ENCODE data around the gene LYZL2.
"Not testable (repeated sequence)": the region's sequence is repeated elsewhere in the genome, so short reads cannot be mapped to it uniquely, and the experiment has no call there.

Gene LYZL2

DNA sequence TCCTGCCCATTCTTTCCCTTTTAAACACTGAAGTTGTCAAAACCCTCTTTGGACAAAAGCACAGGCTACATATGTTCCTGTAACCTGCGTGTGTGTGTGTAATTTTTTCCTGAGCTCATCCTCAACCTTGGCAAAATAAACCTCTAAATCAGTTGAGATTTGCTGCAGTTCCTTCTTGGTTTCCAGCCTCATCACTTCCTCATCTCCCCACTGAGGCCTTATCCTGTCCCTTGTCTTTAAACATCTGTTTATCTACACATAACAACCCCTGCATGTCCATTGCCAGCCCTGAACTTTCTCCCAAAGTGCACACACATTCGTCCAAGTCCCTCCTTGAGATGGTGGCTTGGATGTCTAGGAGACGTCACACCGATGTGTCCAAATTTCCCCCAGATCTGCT is 35.5 kb downstream of the LYZL2 start:
- no peak for DNase-seq (ENCODE audit: low read depth)

- DNase-seq (ENCODE audit: low read depth), result not testable (repeated sequence)
Observed at GRCh38 chr10:30592770-30593169, 36.8 kb downstream of the LYZL2 start.

DNA sequence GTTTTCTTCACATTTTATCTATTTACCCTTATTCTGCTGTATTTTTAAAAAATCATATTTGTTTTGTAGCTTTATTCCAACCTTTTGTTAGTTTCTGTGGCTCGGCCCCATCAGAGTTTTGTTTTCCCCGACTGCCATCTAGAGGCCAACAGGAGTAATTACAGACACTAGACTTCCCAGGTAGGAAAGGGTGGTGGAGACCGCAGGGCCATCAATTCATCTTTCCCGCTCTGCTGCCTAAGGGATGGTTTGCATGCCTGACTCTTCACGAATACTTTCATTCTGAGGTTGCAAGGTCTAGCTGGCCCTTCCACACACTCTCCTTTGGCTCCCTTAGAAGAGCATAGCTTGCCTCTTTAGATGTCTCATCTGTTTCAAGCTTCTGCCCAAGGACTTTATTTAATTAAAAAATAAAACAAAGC is 38.3 kb downstream of the LYZL2 start:
- peak; percentile 9 for DNase-seq (ENCODE audit: low read depth)

- no peak for DNase-seq (ENCODE audit: low read depth)
Observed at GRCh38 chr10:30589441-30589840, 40.1 kb downstream of the LYZL2 start.

GRCh38 chr10:30587522-30588031 is 42.0 kb downstream of the LYZL2 start:
- no peak for DNase-seq (ENCODE audit: low read depth)

GRCh38 chr10:30586828-30587227 is 42.7 kb downstream of the LYZL2 start:
- DNase-seq (ENCODE audit: low read depth), result no peak

DNA sequence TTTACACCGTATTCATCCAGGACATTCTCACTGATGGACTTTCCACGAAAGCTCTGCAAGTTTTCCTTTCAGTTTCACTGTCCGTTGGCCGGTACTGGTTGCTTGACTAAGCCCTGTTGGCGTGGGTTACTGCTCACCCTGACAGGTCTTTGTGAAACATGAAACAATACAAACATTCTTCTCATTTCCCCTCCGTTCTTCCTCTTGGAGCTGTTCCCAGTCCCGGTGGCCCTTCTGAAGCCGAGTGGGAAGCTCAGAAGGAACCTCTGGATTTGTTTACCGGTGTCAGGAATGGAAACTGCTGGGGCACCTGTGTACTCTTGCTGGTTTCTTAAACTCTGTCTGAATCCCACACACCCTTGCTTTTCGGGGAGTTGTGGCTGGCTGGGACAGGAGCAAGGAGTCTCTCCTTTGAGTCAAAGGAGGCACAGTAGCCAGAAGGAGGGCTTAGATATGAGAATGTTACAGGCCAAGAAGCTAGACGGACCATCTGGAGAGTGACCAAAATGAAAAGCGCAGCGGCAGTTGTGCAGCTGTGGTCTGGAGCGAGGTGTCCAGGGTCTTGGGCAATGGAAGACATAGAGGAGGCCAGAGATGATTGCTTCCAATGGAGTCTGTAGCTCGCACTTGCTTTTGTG is 45.7 kb downstream of the LYZL2 start:
- no peak for DNase-seq (ENCODE audit: low read depth)

- DNase-seq (ENCODE audit: low read depth), result no peak
Observed at GRCh38 chr10:30581779-30582380, 47.7 kb downstream of the LYZL2 start.

GRCh38 chr10:30580676-30581075 is 48.9 kb downstream of the LYZL2 start:
- no peak for DNase-seq (ENCODE audit: low read depth)

GRCh38 chr10:30580241-30580640 is 49.3 kb downstream of the LYZL2 start:
- DNase-seq (ENCODE audit: low read depth), result no peak

- DNase-seq (ENCODE audit: low read depth), result no peak
Observed at GRCh38 chr10:30579574-30579973, 50.0 kb downstream of the LYZL2 start.

DNA sequence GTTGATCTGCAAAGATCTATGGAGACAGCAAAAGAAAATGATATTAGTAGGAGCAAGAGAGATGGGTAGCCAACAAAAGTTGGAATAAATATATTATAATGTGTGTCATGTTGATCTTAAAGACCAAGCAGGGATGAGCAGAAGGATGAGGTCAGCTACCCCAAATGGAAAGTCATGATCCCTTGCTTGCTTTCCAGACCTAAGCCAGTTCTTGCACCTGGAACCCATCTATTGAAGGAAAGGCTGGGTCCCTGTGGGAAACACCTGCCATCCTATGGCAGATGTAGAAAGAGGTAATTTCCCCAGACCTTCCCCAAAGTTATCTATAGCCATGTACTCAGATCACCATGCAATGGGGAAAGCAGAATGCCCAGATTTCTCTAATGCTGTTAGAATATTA is 52.5 kb downstream of the LYZL2 start:
- DNase-seq (ENCODE audit: low read depth), result no peak

DNA sequence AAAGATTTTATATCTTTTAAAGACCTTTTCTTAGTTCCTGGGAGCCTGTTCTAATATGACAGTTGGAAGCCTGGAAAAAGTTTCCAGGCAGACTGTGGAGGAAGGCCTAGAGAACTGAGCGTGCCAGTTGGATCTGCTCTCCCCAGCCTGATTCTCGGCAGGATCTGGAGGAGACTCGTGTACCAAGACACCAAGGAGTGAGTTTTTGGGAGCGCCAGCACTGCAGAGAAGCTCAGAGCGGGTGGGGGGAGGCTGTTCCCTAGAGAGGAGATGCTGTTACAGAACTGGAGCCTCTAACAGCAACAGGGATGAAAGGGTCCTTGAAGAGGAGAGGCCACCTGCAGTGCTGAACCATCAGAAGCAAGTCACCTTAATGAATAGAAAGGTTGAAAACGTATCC is 52.9 kb downstream of the LYZL2 start:
- DNase-seq (ENCODE audit: low read depth), result no peak

- DNase-seq (ENCODE audit: low read depth), result no peak
Observed at GRCh38 chr10:30574432-30574796, 55.1 kb downstream of the LYZL2 start.

DNA sequence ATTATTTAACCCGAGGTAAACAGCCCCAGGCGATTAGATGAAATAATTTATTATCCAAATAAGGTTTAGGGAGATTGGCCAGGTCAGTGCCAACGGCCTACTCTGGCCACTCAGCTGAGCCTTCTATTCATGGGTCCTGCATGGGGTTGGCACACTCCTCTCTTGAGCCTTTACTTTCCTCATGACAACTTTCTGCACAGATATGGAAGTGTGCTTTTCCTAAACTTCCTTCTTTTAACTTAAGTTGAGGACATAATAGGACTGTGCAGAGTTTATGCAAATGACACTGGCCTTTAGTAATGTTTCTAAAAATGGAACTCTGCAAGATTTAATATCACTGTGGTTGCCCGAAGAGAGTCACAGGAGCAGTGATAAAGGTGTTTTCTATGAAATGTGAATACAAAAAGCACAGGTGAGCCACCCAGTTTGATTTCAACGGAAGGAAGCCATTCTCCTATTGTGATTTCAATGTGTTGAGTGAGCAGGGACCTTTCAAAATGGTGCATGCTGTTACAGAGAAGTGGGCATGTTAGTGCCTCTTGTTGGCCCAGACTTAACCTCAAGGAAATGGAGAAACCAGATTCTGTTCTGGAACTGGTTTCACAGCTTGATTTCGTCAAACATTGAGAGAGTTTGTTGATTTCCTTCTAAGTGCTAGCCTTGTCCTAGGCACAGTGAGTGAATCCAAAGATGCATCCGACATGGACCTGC is 55.7 kb downstream of the LYZL2 start:
- DNase-seq (ENCODE audit: low read depth), result no peak

DNA sequence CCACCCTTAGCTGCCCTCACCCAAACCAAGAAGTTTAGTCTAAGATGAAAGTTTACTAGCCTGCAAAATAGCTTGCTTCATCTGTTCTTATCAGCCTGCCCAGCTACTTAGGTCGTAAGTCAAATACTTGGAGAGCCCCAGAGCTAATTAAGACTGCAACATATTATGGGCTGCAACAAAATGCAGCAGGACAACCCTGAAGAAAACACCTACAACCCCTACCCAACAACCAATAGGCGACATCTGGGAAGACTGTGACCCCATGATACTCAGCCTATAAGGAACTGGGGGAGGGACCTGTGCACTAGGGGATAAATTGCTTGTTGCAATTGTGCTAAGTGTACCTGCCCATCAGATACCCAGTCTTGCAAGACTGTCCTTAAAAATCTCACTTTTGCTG is 64.1 kb downstream of the LYZL2 start:
- no peak for DNase-seq (ENCODE audit: low read depth)

DNA sequence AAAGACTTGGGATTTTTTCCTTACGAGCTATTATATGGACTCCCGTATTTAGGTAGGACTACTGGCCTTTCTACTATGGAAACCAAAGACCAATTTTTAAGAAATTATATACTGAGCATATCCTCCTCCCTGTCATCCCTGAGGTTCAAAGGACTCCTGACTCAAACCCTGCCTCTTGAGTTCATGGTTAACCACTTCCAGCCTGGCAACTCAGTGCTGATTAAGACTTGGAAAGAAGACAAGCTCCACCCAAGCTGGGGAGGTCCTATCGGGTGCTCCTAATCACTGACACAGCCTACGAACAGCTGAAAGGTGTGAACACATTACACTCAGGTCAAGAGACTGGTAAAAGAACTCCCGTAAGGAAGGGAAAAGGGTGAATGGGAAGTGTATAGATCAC is 66.8 kb downstream of the LYZL2 start:
- DNase-seq (ENCODE audit: low read depth), result no peak
